Stimulated activated CD8-positive, alpha-beta memory T cell treated with anti-CD3 and anti-CD28 coated beads, Interleukin-2, amount 100 ng/mL, for 48 hours (primary cell): Measurements from ENCODE around the gene ADM.

ENCODE experiments used
- DNase-seq, 2 donors: peaks; one replicate each; pipeline ENCODE4 v3.0.0-alpha.2; 2020; ENCODE audit warnings: low read depth in 2 of 2

ADM gene

DNA sequence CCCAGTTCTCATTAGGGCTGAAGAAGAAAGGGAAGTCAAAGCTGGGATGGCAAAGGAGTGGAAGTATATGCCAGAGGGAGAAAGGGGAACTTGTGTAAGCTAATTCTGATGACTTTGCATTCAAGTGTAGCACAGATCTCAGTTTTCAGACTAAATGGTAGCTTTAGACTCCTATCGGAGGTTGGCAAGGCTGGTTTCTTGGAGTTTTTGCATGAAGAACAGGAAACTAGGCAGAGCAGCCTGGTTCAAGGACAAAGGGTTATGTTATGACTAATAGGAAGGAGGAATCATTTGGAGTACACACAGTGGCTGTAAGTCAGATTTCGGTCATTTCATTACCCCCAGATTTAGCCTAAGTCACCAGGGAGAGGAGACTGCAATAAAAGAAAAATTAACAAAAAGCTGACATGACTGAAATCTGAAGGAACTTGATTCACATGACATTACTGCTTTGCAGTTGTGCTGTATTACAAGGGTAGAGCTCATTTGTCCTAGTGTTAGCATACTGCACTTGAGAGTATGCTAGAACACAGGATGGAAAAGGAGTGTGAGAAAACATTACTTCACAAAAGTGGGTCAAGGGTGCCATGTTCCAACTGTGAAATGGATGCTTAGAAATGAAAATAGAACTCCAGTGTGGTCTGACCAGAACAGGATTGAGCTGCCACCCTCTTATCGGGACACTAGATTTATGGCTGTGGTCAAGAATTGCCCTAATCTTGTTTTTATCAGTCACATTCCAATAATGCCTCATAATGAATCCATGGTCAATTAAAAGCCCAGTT lies 23.6 kb downstream of the ADM start:
- DNase-seq, result no peak

DNA sequence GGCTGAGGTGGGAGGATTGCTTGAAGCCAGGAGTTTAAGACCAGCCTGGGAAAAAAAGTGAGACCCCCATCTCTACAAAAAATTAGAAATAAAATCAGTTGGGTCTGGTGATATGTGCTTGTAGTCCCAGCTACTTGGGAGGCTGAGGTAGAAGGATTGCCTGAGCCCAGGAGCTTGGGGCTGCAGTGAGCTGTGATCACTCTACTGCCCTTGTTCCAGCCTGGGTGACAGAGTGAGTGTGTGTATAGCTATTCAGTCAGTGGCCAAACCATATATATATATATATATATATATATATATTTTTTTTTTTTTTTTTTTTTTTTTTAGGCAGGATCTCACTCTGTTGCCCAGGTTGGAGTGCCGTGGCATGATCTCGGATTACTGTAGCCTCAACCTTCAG lies 24.5 kb downstream of the ADM start:
- no peak for DNase-seq

DNA sequence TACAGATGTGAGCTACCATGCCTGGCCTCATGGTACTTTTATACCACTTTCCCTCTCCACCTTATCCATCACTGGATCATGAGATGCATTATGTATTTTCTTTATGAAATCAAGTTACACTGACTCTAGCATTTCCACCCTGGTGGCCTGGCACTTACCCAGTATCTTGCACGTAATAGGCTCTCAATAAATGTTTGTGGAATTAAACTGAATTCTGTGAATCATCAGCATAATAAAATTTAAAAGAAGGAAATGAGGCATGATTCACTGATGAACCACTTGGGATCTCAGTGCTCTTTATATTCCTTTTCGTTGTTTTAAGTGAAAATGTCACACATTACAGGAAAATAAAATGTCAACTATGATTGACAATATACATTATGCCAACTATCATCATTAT lies 25.1 kb downstream of the ADM start:
- no peak for DNase-seq

DNA sequence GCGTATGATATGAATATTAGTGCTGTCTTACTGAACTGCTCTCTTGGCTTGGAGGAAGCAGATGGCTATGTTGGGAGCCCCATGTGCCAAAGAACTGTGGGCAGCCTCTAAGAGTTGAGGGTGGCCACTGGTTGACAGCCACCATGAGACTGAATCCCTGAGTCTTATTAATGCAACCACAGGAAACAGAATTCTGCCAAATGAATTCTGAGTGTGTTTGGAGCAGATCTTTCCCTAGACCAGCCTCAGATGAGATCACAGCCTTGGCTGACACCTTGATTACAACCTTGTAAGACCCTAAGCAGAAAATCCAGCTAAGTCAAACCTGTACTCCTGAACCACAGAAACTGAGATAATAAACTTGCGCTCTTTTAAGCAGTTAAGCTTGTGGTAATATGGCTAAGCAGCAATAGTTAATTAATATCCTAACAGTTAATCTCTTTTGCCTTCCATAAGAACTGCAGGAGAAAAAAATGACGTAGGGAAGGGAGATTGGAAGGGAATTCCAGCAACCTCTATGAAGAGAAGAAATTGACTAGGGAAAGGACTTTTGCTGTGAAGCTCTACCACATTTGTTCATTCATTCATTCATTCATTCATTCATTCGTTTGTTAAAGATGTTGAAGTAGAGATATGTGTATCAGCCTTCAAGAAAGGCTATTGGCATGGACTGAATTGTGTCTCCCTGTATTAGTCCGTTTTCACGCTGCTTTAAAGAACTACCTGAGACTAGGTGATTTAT lies 26.8 kb downstream of the ADM start:
- no peak for DNase-seq

DNA sequence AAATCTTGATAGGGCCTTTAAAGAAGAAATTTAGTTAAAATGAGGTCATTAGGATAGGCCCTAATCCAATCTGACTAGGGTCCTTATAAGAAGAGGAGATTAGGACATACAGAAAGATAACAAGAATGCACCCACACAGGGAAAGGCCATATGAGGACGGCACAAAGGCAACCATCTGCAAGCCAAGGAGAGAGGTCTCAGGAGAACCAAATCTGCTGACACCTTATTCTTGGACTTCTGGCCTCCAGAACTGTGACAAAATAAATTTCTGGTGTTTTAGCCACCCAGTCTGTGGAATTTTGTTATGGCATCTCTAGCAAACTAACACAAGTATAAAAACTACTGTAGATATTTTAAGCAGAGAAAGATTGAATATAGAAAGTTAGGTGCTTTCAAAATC lies 28.6 kb downstream of the ADM start:
- DNase-seq, result no peak

DNA sequence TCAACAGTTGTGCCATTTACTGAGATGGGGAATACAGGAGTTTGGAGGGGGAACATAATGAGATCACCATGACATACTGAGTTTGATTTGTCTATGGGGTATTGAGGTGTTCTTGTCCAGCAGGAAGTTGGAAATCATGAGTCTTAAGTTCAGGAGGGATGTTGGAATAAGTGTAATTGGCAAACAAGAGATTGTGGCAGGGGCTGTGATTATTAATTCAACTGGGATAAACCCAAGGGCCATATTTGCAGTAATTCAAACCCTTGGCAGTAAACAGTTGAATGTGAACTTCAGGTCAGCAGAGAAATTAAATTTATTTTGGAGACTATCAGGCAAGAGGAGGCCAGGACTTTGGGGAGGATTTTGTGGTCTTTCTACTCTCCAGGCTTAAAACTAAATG lies 33.4 kb downstream of the ADM start:
- DNase-seq, result no peak

DNA sequence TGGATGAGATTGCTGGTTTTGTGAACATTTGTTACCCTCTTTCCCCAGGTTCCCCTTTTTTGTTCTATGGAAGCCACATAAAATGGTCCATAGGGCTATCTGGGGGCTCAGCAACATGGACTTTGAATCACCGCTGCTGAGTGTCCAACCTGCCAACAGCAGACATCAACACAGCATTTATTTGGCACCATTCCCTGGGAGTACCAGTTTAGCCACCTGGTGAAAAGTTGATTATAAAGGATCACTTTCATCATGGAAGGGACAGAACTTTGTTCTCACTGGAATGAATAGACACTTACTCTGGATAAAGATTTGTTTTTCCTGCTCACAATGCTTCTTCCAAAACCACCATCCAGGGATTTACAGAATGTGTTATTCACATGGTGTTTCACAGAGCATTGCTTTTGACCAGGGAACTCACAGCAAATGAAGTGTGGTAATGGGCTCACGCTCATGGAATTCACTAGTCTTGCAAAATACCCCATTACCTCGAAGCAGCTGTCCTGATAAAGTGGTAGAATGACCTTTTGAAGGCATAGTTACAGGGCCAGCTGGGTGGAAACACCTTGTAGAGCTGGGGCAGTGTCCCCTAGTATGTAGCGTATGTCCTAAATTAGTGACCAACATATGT lies 43.9 kb downstream of the ADM start:
- DNase-seq, result no peak

DNA sequence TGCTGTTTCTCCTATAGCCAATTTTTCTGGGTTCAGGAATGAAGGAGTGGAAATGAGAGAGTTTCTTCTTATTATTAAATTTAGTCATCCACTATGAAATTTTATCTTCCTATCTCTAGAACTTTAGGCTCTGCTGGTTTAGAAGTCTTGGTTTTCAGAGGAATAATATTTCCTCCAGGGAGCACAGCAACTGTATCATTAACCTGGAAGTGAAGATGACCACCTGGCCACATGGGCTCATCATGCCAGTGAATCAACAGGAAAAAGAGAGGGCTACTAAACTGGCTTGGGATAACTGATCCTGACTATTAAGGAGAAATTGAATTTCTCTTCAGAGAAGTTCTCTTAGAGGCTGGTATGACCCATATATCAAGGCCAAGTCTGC lies 44.4 kb downstream of the ADM start:
- no peak for DNase-seq

DNA sequence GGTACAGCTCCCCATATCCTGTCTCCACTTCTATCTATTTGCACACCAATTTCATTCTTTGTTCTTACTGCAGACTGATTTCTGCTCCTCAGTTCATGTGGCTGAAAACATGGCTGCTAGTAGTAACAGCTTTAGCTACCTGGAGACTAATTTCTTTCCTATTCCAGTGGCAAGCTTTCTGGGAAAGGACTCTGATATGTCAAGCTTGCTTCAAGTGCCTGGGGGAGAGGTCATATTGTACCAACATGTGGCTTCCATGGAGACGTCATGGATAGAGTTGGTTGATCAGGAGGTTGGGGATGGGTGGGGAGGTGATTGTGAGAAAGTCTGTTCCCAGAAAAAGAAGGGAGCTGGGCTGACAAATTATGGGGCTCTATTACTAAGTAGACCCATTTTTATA lies 44.9 kb downstream of the ADM start:
- no peak for DNase-seq

DNA sequence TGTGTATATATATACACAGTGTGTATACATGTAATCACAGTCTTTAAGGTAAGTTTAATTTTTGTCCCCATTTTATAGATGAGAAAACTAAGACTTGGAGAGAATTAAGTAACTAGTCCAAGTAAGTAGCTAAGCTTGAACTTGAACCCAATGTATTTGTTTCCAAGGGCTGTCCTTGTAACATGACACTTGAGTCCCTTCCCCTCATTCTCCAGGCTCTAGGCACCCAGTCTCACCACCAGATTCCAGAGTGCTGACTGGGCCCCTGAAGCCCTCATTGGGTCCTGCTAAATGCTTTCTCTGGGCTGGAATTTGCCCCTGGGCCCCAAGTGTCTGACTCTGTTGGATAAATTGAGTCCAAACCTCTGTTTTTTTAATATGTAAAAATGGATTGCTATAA lies 45.5 kb downstream of the ADM start:
- DNase-seq, result no peak

DNA sequence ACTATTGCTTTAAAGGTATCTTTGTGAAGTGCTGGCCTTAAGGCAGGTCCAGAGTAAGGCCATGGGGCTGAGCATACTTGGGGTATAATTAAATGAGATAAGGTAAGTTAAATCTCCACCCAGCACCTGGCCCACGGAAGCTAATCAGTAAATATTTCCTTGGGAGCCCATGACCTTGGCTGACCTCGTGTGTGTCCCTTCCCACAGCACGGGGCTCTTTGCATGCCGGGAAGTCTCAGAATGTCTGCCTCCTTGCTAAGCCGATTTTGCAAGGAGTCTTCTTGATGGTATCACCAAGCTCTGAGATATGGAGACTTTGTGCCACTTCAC lies 46.5 kb downstream of the ADM start:
- no peak for DNase-seq

DNA sequence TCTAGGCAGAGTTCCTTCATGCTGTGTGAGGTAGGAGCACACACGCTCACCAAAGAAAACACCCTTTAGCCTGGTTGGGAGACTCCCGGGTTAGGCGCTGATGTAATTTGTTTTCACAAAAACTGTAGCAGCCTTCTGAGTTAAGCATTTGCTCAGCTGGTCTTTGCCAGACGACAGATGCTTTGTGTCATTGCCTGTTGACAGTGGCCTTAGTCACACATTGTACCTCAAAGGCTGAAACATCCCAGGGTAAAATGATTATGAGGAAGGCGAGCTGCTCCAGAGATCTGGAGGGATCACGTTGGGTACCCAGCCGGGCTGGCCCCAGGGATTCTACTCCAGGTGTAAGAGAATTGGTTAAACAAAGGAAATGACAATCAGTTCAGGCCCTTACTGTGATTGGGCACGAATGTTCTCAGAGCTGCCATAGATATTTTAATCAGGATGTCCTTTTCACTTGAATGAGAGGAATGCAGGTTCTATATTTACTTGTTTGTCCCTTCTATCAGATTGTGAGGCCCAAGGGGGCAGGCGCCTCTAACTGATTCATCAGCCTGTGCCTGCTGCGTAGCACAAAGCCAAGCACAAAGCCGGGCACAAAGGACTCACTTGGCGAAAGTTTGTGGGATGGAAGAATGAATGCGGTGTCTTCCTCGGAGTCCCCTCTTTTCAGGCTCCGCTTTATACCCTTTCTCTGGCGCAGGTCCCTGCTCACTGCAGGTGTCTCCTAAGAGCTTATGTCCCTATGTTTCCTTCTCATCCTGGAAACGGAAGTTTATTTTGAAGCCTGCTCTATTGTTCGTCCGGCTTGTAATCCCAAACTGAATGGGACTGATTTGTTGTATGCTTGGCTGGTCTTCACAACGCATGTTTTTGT lies 47.1 kb downstream of the ADM start:
- no peak for DNase-seq

DNA sequence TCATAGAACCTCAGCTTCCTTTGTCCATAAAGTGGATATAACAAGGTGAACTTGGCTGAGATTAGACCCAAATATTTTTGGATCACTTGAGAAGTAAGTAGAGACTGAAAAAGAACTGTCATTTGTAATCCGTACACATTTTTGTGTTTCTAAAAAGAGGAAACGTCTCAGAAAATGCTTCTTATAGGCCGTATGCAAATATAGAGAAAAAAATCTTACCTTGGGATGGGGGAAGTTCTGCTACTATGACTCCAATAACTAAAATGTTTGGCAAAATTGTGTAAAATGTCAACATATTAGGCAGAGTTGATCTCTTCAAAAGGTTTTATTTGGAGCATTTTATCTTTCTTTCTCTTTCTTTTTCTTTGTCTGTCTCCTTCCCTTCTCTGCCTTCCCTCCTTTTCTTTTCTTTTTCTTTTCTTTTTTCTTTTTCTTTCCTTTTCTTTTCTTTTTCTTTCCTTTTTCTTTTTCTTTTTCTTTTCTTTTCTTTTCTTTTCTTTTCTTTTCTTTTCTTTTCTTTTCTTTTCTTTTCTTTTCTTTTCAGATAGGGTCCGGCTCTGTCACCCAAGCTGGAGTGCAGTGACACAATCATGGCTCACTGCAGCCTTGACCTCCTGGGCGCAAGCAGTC lies 48.2 kb downstream of the ADM start:
- no peak for DNase-seq

DNA sequence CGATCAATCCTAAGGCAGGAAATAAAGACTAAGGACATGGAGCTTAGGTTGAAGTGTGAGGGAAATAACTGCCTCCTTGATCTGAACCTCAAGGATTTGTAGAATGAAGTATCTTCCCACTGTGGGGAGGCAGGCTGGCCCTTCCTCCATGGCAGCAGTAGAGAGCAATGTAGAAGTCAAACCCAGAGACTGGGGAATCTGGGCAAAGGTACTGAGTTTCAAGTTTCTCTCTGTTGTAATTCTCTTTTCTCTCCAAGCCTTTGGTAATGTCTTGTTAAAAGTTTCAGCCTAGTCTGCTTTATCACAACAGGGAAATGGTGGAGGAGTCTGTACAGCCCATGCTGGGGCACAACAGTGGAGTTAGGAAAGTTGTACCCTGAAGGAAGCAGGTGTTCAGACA lies 49.5 kb downstream of the ADM start:
- DNase-seq, result no peak

DNA sequence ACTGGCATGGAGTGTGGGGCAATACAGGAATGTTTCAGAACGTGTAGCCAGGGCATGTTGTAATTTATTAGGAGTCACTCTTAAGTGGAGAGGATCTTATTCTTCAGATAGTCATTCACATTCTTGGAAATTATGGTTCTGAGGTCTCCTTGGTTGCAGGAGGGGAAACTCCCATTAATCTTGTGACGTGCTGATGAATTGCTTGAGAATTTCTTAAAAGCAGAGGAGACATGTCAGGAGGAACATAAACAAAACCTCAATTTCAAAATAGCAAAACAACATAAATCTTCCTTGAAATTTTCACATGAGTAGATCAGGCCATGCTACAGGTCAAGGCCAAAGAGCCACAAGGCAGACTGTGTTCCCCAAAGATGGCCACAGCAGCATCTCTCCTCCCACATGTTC lies 50.4 kb downstream of the ADM start:
- DNase-seq, result no peak

DNA sequence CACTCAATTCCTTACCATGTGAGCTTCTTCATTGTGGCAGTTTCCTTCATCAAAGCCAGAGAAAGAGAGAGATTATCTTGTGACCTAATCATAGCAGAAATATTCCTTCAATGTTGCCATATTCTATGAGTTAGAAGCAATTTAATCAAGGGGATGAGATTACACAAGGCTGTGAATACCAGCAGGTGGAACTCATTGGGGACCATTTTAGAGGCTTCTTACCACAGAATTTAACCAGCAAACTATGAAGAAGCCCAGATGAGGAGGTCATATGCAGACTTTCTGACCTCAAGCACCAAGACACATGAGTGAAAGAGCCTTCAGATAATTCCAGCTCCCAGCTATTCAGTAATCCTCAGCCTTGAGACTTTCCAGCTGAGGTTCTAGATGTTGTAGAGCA lies 51.3 kb downstream of the ADM start:
- DNase-seq, result no peak
